HEK293 (cell line): Measurements from ENCODE around the gene CNEP1R1.

Experiments
- CTCF ChIA-PET: fragments of 350-600 bp; formaldehyde crosslinking; extraction: SDS; loops from one replicate; lab custom pipeline; 2021; ENCODE audit warnings: antibody characterized with exemption; lab: Yijun Ruan, JAX
- POLR2A ChIA-PET: fragments of 300-600 bp; formaldehyde crosslinking; extraction: SDS; loops from one replicate; lab custom pipeline; 2020; ENCODE audit warnings: antibody characterized with exemption, inconsistent platforms; lab: Yijun Ruan, JAX
- H3K27ac ChIP-seq: fragments of 200-500 bp; sonication (Bioruptor generic); 2 replicates; pipeline ENCODE4 v1.5.1; 2014; ENCODE audit warnings: low read depth, low read length, control low read depth, inconsistent platforms; ENCODE audit errors: extremely low read depth
- H3K36me3 ChIP-seq, 2 experiments: fragments of 200-500 bp in 1 of 2; sonication (Bioruptor generic) in 1 of 2; 1 replicate in 1 of 2; 2 replicates in 1 of 2; pipeline ENCODE4 v1.5.1; 2014 to 2017; ENCODE audit warnings: inconsistent platforms in 2 of 2, low read length in 2 of 2; ENCODE audit not compliant: control insufficient read depth in 2 of 2, insufficient read depth in 1 of 2
- H3K4me1 ChIP-seq: fragments of 200-500 bp; sonication (Bioruptor generic); 2 replicates; pipeline ENCODE4 v1.5.1; 2014; ENCODE audit warnings: mild to moderate bottlenecking, low read length, inconsistent platforms; ENCODE audit not compliant: control insufficient read depth, insufficient read depth
- H3K4me3 ChIP-seq: 2 replicates; pipeline ENCODE4 v1.5.1; 2011; ENCODE audit warnings: low read depth, mild to moderate bottlenecking, control low read depth, low read length, moderate library complexity
- H3K9me3 ChIP-seq: fragments of 200-500 bp; sonication (Bioruptor generic); 2 replicates; pipeline ENCODE4 v1.5.1; 2014; ENCODE audit warnings: low read depth, low read length, inconsistent platforms; ENCODE audit not compliant: control insufficient read depth, insufficient read depth
- ELK4 ChIP-seq: IDR thresholded peaks from 2 replicates; pipeline ENCODE4 v1.6.1; 2011; ENCODE audit warnings: mild to moderate bottlenecking, low read depth, low read length, borderline replicate concordance
- HIC1 ChIP-seq: fragments of 450-650 bp; formaldehyde crosslinking; IDR thresholded peaks from 2 replicates; pipeline ENCODE4 v1.5.1; 2016; ENCODE audit warnings: missing biosample characterization, missing genetic modification characterization
- PATZ1 ChIP-seq: fragments of 450-650 bp; formaldehyde crosslinking; IDR thresholded peaks from 2 replicates; pipeline ENCODE4 v1.5.1; 2016; ENCODE audit warnings: missing biosample characterization, missing genetic modification characterization
- ZNF121 ChIP-seq: fragments of 450-650 bp; formaldehyde crosslinking; IDR thresholded peaks from 2 replicates; pipeline ENCODE4 v1.5.1; 2016; ENCODE audit warnings: missing biosample characterization, missing genetic modification characterization
- ZNF2 ChIP-seq: fragments of 450-650 bp; formaldehyde crosslinking; IDR thresholded peaks from 2 replicates; pipeline ENCODE4 v1.5.1; 2016; ENCODE audit warnings: missing biosample characterization, missing genetic modification characterization
- ZNF341 ChIP-seq: fragments of 450-650 bp; formaldehyde crosslinking; IDR thresholded peaks from 2 replicates; pipeline ENCODE4; 2016; ENCODE audit warnings: low read depth, missing biosample characterization, missing genetic modification characterization
- ZNF473 ChIP-seq: fragments of 450-650 bp; formaldehyde crosslinking; IDR thresholded peaks from 2 replicates; pipeline ENCODE4 v1.5.1; 2017; ENCODE audit warnings: missing biosample characterization, missing genetic modification characterization
- ZNF513 ChIP-seq: fragments of 450-650 bp; IDR thresholded peaks from 2 replicates; pipeline ENCODE4 v1.5.1; 2018; ENCODE audit warnings: missing biosample characterization, missing genetic modification characterization
- ZNF529 ChIP-seq: fragments of 450-650 bp; formaldehyde crosslinking; IDR thresholded peaks from 2 replicates; pipeline ENCODE4 v1.5.1; 2017; ENCODE audit warnings: missing genetic modification characterization, missing biosample characterization; ENCODE audit not compliant: insufficient replicate concordance
- ZNF549 ChIP-seq: fragments of 450-650 bp; IDR thresholded peaks from 2 replicates; pipeline ENCODE4 v1.5.1; 2018; ENCODE audit warnings: missing biosample characterization, missing genetic modification characterization, mild to moderate bottlenecking, inconsistent platforms, moderate library complexity
- ZNF571 ChIP-seq: fragments of 450-650 bp; formaldehyde crosslinking; IDR thresholded peaks from 2 replicates; pipeline ENCODE4 v1.5.0; 2017; ENCODE audit warnings: missing biosample characterization, missing genetic modification characterization
- ZNF585B ChIP-seq: fragments of 450-650 bp; formaldehyde crosslinking; IDR thresholded peaks from 2 replicates; pipeline ENCODE4 v1.5.1; 2016; ENCODE audit warnings: missing biosample characterization, missing genetic modification characterization
- ZNF654 ChIP-seq: fragments of 450-650 bp; formaldehyde crosslinking; IDR thresholded peaks from 2 replicates; pipeline ENCODE4 v1.5.1; 2016; ENCODE audit warnings: low read depth, missing biosample characterization, missing genetic modification characterization
- ZNF660 ChIP-seq: fragments of 450-650 bp; IDR thresholded peaks from 2 replicates; pipeline ENCODE4 v1.5.1; 2018; ENCODE audit warnings: missing biosample characterization, mild to moderate bottlenecking, missing genetic modification characterization
- ZNF707 ChIP-seq: fragments of 450-650 bp; formaldehyde crosslinking; IDR thresholded peaks from 2 replicates; pipeline ENCODE4 v1.5.1; 2016; ENCODE audit warnings: missing biosample characterization, missing genetic modification characterization
- ZXDB ChIP-seq: fragments of 450-650 bp; formaldehyde crosslinking; IDR thresholded peaks from 2 replicates; pipeline ENCODE4 v1.5.1; 2016; ENCODE audit warnings: missing biosample characterization, missing genetic modification characterization
- TF ChIP-seq, protein P1 (sequence below): fragments of 450-650 bp; formaldehyde crosslinking; conservative IDR thresholded peaks from 2 replicates; pipeline ENCODE4 v1.5.1; 2016; ENCODE audit warnings: low read depth, missing biosample characterization, missing genetic modification characterization
- TF ChIP-seq, protein P2 (sequence below): fragments of 450-650 bp; formaldehyde crosslinking; IDR thresholded peaks from 2 replicates; pipeline ENCODE4 v1.5.1; 2017; ENCODE audit warnings: missing biosample characterization, missing genetic modification characterization

The CNEP1R1 gene

DNA sequence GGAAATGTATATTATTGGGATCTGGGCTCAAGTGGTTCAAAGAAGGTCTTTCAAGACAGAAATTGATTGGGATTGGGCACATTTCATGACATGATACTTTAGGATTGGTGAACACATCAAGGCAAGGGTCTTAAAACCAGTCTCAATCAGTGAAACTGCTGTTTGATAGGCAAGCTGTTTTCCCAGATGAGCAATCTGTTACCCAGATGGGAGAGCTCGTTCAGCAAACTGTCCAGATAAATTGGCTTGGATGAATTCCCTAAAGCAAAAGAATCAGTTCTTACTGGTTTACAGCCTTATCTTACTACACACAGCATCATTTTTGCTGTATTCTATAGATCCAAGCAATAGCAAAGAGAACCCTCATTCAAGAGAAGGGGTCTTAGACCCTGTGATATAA lies 31.0 kb upstream of the CNEP1R1 start:
- no peaks in the 10 kb centered on the region for H3K4me1 ChIP-seq
- H3K27ac ChIP-seq = no peak overlapping the region
- TF ChIP-seq ZNF549 (tag by site-specific recombination) (no peak), ZNF660 (tag by site-specific recombination) (no peak), ELK4 (no peak), ZNF571 (tag by site-specific recombination) (no peak), ZXDB (tag by site-specific recombination) (no peak), ZNF121 (no peak), ZNF2 (tag by site-specific recombination) (no peak), HIC1 (tag by site-specific recombination) (no peak), ZNF513 (tag by site-specific recombination) (no peak)
- ChIA-PET CTCF (interaction anchor here (0.6 kb wide), 1 partner anchor 41 kb away, joined by 3 read pairs; no protein-coding TSS in a partner anchor), POLR2A (no interaction called here)
- H3K4me3 ChIP-seq = no peak overlapping the region
- H3K9me3 ChIP-seq = no peaks in the 10 kb centered on the region
- H3K36me3 ChIP-seq = no peaks in the 10 kb centered on the region

DNA sequence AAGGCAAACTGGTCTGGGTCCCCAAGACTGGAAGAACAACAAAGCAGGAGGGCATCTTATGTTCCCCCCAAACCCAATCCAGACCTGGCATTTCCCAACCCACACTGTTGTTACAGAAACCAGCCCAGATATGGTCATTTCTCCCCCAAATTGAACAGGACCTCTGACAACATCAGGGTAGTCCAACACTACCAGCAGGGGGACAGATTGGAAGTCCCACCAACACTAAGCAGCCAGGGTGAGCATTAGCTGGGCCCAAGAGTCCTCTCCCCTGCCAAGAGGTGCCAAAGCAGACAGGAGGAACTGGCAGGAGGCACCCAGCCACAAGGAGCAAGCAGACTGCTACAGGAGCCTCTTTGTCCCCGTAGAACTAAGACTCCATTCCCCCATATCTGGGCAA lies 29.3 kb upstream of the CNEP1R1 start:
- TF ChIP-seq, protein P1, sequence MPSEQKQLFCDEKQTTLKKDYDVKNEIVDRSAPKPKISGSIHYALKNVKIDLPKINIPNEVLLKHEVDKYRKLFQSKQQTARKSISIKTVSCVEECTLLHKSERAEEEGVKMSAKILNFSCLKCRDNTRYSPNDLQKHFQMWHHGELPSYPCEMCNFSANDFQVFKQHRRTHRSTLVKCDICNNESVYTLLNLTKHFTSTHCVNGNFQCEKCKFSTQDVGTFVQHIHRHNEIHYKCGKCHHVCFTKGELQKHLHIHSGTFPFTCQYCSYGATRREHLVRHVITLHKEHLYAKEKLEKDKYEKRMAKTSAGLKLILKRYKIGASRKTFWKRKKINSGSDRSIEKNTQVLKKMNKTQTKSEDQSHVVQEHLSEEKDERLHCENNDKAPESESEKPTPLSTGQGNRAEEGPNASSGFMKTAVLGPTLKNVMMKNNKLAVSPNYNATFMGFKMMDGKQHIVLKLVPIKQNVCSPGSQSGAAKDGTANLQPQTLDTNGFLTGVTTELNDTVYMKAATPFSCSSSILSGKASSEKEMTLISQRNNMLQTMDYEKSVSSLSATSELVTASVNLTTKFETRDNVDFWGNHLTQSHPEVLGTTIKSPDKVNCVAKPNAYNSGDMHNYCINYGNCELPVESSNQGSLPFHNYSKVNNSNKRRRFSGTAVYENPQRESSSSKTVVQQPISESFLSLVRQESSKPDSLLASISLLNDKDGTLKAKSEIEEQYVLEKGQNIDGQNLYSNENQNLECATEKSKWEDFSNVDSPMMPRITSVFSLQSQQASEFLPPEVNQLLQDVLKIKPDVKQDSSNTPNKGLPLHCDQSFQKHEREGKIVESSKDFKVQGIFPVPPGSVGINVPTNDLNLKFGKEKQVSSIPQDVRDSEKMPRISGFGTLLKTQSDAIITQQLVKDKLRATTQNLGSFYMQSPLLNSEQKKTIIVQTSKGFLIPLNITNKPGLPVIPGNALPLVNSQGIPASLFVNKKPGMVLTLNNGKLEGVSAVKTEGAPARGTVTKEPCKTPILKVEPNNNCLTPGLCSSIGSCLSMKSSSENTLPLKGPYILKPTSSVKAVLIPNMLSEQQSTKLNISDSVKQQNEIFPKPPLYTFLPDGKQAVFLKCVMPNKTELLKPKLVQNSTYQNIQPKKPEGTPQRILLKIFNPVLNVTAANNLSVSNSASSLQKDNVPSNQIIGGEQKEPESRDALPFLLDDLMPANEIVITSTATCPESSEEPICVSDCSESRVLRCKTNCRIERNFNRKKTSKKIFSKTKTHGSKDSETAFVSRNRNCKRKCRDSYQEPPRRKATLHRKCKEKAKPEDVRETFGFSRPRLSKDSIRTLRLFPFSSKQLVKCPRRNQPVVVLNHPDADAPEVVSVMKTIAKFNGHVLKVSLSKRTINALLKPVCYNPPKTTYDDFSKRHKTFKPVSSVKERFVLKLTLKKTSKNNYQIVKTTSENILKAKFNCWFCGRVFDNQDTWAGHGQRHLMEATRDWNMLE (tag by site-specific recombination) = no peak
- TF ChIP-seq, protein P2, sequence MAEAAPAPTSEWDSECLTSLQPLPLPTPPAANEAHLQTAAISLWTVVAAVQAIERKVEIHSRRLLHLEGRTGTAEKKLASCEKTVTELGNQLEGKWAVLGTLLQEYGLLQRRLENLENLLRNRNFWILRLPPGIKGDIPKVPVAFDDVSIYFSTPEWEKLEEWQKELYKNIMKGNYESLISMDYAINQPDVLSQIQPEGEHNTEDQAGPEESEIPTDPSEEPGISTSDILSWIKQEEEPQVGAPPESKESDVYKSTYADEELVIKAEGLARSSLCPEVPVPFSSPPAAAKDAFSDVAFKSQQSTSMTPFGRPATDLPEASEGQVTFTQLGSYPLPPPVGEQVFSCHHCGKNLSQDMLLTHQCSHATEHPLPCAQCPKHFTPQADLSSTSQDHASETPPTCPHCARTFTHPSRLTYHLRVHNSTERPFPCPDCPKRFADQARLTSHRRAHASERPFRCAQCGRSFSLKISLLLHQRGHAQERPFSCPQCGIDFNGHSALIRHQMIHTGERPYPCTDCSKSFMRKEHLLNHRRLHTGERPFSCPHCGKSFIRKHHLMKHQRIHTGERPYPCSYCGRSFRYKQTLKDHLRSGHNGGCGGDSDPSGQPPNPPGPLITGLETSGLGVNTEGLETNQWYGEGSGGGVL = no peak
- TF ChIP-seq PATZ1 (tag by site-specific recombination) (no peak), ZNF341 (tag by site-specific recombination) (no peak), ZNF585B (tag by site-specific recombination) (no peak), ZNF473 (tag by site-specific recombination) (no peak), ZNF707 (tag by site-specific recombination) (no peak), ZNF529 (tag by site-specific recombination) (no peak), ZNF654 (tag by site-specific recombination) (no peak)
- Histone ChIP-seq H3K4me1 (no peaks in the 10 kb centered on the region), H3K9me3 (no peaks in the 10 kb centered on the region), H3K27ac (no peak overlapping the region), H3K4me3 (no peak overlapping the region), H3K36me3 (no peaks in the 10 kb centered on the region)
- POLR2A ChIA-PET = no interaction called here
- CTCF ChIA-PET = interaction anchor here (0.5 kb wide), 1 partner anchor 27 kb away, joined by 5 read pairs; no protein-coding TSS in a partner anchor
